Measurements from ENCODE around the gene TDRD7. TPM values are rescaled to one million over a fixed set of nuclear protein-coding genes. Genes with fewer than 3 reads are reported as not detected.
"Not testable (repeated sequence)": the region's sequence is repeated elsewhere in the genome, so short reads cannot be mapped to it uniquely, and the experiment has no call there.

The TDRD7 gene
- total RNA-seq, 1 donor from 2014 or later: 4.7 TPM

GRCh38 chr9:97478301-97478981, 66.5 kb downstream of the TDRD7 start:
- Mint-ChIP-seq H3K4me1 (ENCODE audit: low read depth) (no peaks in the 10 kb centered on the region), H3K27me3 (ENCODE audit: insufficient read depth) (no peaks in the 10 kb centered on the region), H3K36me3 (ENCODE audit: low read depth) (peaks cover 30% of the 10 kb centered on the region), H3K4me3 (no peak overlapping the region), H3K27ac (no peak overlapping the region), H3K9me3 (no peaks in the 10 kb centered on the region)
- intact Hi-C loops (cut with micrococcal nuclease): no loop called here
- no peak for DNase-seq (ENCODE audit: low spot score)

GRCh38 chr9:97479496-97480159, 67.7 kb downstream of the TDRD7 start:
- H3K4me3 Mint-ChIP-seq: no peak overlapping the region
- H3K27me3 Mint-ChIP-seq (ENCODE audit: insufficient read depth): no peaks in the 10 kb centered on the region
- peaks cover 30% of the 10 kb centered on the region for H3K36me3 Mint-ChIP-seq (ENCODE audit: low read depth)
- no peaks in the 10 kb centered on the region for H3K4me1 Mint-ChIP-seq (ENCODE audit: low read depth)
- H3K9me3 Mint-ChIP-seq: no peaks in the 10 kb centered on the region
- no peak for DNase-seq (ENCODE audit: low spot score)
- intact Hi-C loops (cut with micrococcal nuclease): no loop called here
- no peak overlapping the region for H3K27ac Mint-ChIP-seq

GRCh38 chr9:97480174-97480573, 68.3 kb downstream of the TDRD7 start:
- DNase-seq (ENCODE audit: low spot score): no peak
- no peak overlapping the region for H3K4me3 Mint-ChIP-seq
- H3K27ac Mint-ChIP-seq: no peak overlapping the region
- intact Hi-C loops (cut with micrococcal nuclease): no loop called here
- no peaks in the 10 kb centered on the region for H3K4me1 Mint-ChIP-seq (ENCODE audit: low read depth)
- no peaks in the 10 kb centered on the region for H3K27me3 Mint-ChIP-seq (ENCODE audit: insufficient read depth)
- no peaks in the 10 kb centered on the region for H3K9me3 Mint-ChIP-seq
- H3K36me3 Mint-ChIP-seq (ENCODE audit: low read depth): peaks cover 25% of the 10 kb centered on the region

GRCh38 chr9:97480749-97481148, 68.9 kb downstream of the TDRD7 start:
- Mint-ChIP-seq H3K36me3 (ENCODE audit: low read depth) (peaks cover 27% of the 10 kb centered on the region), H3K27me3 (ENCODE audit: insufficient read depth) (no peaks in the 10 kb centered on the region), H3K4me3 (no peak overlapping the region), H3K9me3 (no peaks in the 10 kb centered on the region), H3K27ac (no peak overlapping the region), H3K4me1 (ENCODE audit: low read depth) (no peaks in the 10 kb centered on the region)
- no peak for DNase-seq (ENCODE audit: low spot score)
- intact Hi-C loops (cut with micrococcal nuclease): no loop called here

- peaks cover 41% of the 10 kb centered on the region for H3K36me3 Mint-ChIP-seq (ENCODE audit: low read depth)
- H3K4me3 Mint-ChIP-seq: no peak overlapping the region
- peaks cover 8% of the 10 kb centered on the region for H3K9me3 Mint-ChIP-seq
- no peak for DNase-seq (ENCODE audit: low spot score)
- intact Hi-C loops (cut with micrococcal nuclease): no loop called here
- H3K27ac Mint-ChIP-seq: no peak overlapping the region
- no peaks in the 10 kb centered on the region for H3K4me1 Mint-ChIP-seq (ENCODE audit: low read depth)
- no peaks in the 10 kb centered on the region for H3K27me3 Mint-ChIP-seq (ENCODE audit: insufficient read depth)
Measured at GRCh38 chr9:97484134-97484533, 72.2 kb downstream of the TDRD7 start.

GRCh38 chr9:97487107-97487506, 75.2 kb downstream of the TDRD7 start:
- Mint-ChIP-seq H3K27me3 (ENCODE audit: insufficient read depth) (no peaks in the 10 kb centered on the region), H3K4me3 (no peak overlapping the region), H3K4me1 (ENCODE audit: low read depth) (no peaks in the 10 kb centered on the region), H3K36me3 (ENCODE audit: low read depth) (peaks cover 47% of the 10 kb centered on the region), H3K27ac (no peak overlapping the region), H3K9me3 (peaks cover 16% of the 10 kb centered on the region)
- intact Hi-C loops (cut with micrococcal nuclease): no loop called here
- no peak for DNase-seq (ENCODE audit: low spot score)

- no peak overlapping the region for H3K4me3 Mint-ChIP-seq
- peaks cover 16% of the 10 kb centered on the region for H3K9me3 Mint-ChIP-seq
- H3K36me3 Mint-ChIP-seq (ENCODE audit: low read depth): peaks cover 44% of the 10 kb centered on the region
- no peak overlapping the region for H3K27ac Mint-ChIP-seq
- H3K4me1 Mint-ChIP-seq (ENCODE audit: low read depth): no peaks in the 10 kb centered on the region
- no peak for DNase-seq (ENCODE audit: low spot score)
- intact Hi-C loops (cut with micrococcal nuclease): no loop called here
- H3K27me3 Mint-ChIP-seq (ENCODE audit: insufficient read depth): no peaks in the 10 kb centered on the region
Measured at GRCh38 chr9:97487861-97488260, 76.0 kb downstream of the TDRD7 start.

- H3K27ac Mint-ChIP-seq: no peak overlapping the region
- DNase-seq (ENCODE audit: low spot score): no peak
- H3K27me3 Mint-ChIP-seq (ENCODE audit: insufficient read depth): no peaks in the 10 kb centered on the region
- peaks cover 16% of the 10 kb centered on the region for H3K9me3 Mint-ChIP-seq
- H3K4me3 Mint-ChIP-seq: no peak overlapping the region
- H3K36me3 Mint-ChIP-seq (ENCODE audit: low read depth): peaks cover 38% of the 10 kb centered on the region
- no peaks in the 10 kb centered on the region for H3K4me1 Mint-ChIP-seq (ENCODE audit: low read depth)
- intact Hi-C loops (cut with micrococcal nuclease): no loop called here
Measured at GRCh38 chr9:97491216-97491999, 79.5 kb downstream of the TDRD7 start.

GRCh38 chr9:97497558-97498375, 85.9 kb downstream of the TDRD7 start:
- H3K27me3 Mint-ChIP-seq (ENCODE audit: insufficient read depth): peaks cover 29% of the 10 kb centered on the region
- H3K27ac Mint-ChIP-seq; intact Hi-C loops (cut with micrococcal nuclease); H3K4me3 Mint-ChIP-seq; H3K4me1 Mint-ChIP-seq (ENCODE audit: low read depth); DNase-seq (ENCODE audit: low spot score); H3K9me3 Mint-ChIP-seq: not testable (repeated sequence)
- H3K36me3 Mint-ChIP-seq (ENCODE audit: low read depth): peaks cover 14% of the 10 kb centered on the region

GRCh38 chr9:97498846-97499245, 87.0 kb downstream of the TDRD7 start:
- DNase-seq (ENCODE audit: low spot score); H3K4me3 Mint-ChIP-seq; H3K27ac Mint-ChIP-seq; H3K9me3 Mint-ChIP-seq; intact Hi-C loops (cut with micrococcal nuclease): not testable (repeated sequence)
- H3K4me1 Mint-ChIP-seq (ENCODE audit: low read depth): peaks cover 20% of the 10 kb centered on the region
- peaks cover 40% of the 10 kb centered on the region for H3K27me3 Mint-ChIP-seq (ENCODE audit: insufficient read depth)
- H3K36me3 Mint-ChIP-seq (ENCODE audit: low read depth): peaks cover 14% of the 10 kb centered on the region

- Mint-ChIP-seq H3K9me3 (no peaks in the 10 kb centered on the region), H3K4me3 (peak overlapping the region; percentile 46), H3K4me1 (ENCODE audit: low read depth) (peaks cover 25% of the 10 kb centered on the region), H3K27me3 (ENCODE audit: insufficient read depth) (peaks cover 52% of the 10 kb centered on the region), H3K36me3 (ENCODE audit: low read depth) (peaks cover 14% of the 10 kb centered on the region), H3K27ac (no peak overlapping the region)
- intact Hi-C loops (cut with micrococcal nuclease): loop anchor here (2.0 to 10.0 kb wide), 3 partner anchors 89 to 355 kb away; partner anchors contain the start of gene FOXE1
- DNase-seq (ENCODE audit: low spot score): no peak
Measured at GRCh38 chr9:97500263-97500662, 88.4 kb downstream of the TDRD7 start.

GRCh38 chr9:97500765-97501176, 88.9 kb downstream of the TDRD7 start:
- peaks cover 52% of the 10 kb centered on the region for H3K27me3 Mint-ChIP-seq (ENCODE audit: insufficient read depth)

More at GRCh38 chr9:97500765-97501176, 88.9 kb downstream of the TDRD7 start:
- peak overlapping the region; percentile 74 for H3K4me3 Mint-ChIP-seq
- no peaks in the 10 kb centered on the region for H3K9me3 Mint-ChIP-seq
- H3K27ac Mint-ChIP-seq: peak overlapping the region; percentile 31
- intact Hi-C loops (cut with micrococcal nuclease): loop anchor here (1.0 to 10.0 kb wide), 4 partner anchors 11 to 354 kb away; partner anchors contain the start of gene FOXE1
- peaks cover 11% of the 10 kb centered on the region for H3K36me3 Mint-ChIP-seq (ENCODE audit: low read depth)
- no peak for DNase-seq (ENCODE audit: low spot score)
- H3K4me1 Mint-ChIP-seq (ENCODE audit: low read depth): peaks cover 25% of the 10 kb centered on the region

Measured in activated T-helper 1 cell treated with anti-CD3 and anti-CD28 coated beads, Interleukin-12 subunit alpha, Interleukin-12 subunit beta, Interleukin-2, Interleukin-4 antibody, amounts not matched to agents 30 ng/mL and 10 ng/mL and 1 ng/mL, durations not matched to agents 14 hours and 24 hours and 36 hours (primary cell).